AG10803 (cell line): ENCODE data around the gene RPS6KA1.
A peak's percentile ranks its signal among the peaks of the same experiment; 100 is the strongest.

Experiments
- DNase-seq: peaks from one replicate; pipeline ENCODE4 v3.0.0; 2010; ENCODE audit warnings: low read depth
- H3K4me3 ChIP-seq: 2 replicates; pipeline ENCODE4 v1.5.1; 2011; ENCODE audit warnings: mild to moderate bottlenecking, low read length, control low read depth
- CTCF ChIP-seq: conservative IDR thresholded peaks from 2 replicates; pipeline ENCODE4 v1.5.1; 2011; ENCODE audit warnings: mild to moderate bottlenecking, low read length, control low read depth, inconsistent platforms

RPS6KA1 gene

GRCh38 chr1:26529655-26530409, at the start of gene RPS6KA1:
RPS6KA1 (plus strand) TSS chr1:26529761; CDS start chr1:26529921, 160 bp downstream.
- no peak for TF ChIP-seq CTCF
- H3K4me3 ChIP-seq: peak within 1 kb of the TSS; percentile 56
- DNase-seq: peak; percentile 5

GRCh38 chr1:26482921-26483320, 46.6 kb upstream of the RPS6KA1 start:
- TF ChIP-seq CTCF: no peak
- peak; percentile 34 for DNase-seq
- no peak overlapping the region for H3K4me3 ChIP-seq

GRCh38 chr1:26483980-26484379, 45.6 kb upstream of the RPS6KA1 start:
- peak; percentile 59 for DNase-seq
- TF ChIP-seq CTCF: no peak
- no peak overlapping the region for H3K4me3 ChIP-seq

- H3K4me3 ChIP-seq: no peak overlapping the region
- TF ChIP-seq CTCF: no peak
- DNase-seq: no peak
Measured at GRCh38 chr1:26490155-26490554, 39.4 kb upstream of the RPS6KA1 start.

- TF ChIP-seq CTCF: no peak
- no peak overlapping the region for H3K4me3 ChIP-seq
- no peak for DNase-seq
Measured at GRCh38 chr1:26493267-26493666, 36.3 kb upstream of the RPS6KA1 start.

GRCh38 chr1:26493938-26494337, 35.6 kb upstream of the RPS6KA1 start:
- DNase-seq: no peak
- no peak overlapping the region for H3K4me3 ChIP-seq
- no peak for TF ChIP-seq CTCF

- no peak overlapping the region for H3K4me3 ChIP-seq
- DNase-seq: no peak
- TF ChIP-seq CTCF: no peak
Measured at GRCh38 chr1:26496861-26497260, 32.7 kb upstream of the RPS6KA1 start.
